Measurements from ENCODE around the gene ALX1.

The ALX1 gene
- total RNA-seq = 0 to 0.18 (median 0) reads per million in 4 experiments

- no peak for DNase-seq
These were observed at the start of gene ALX1 for GRCh38 chr12:85280165-85280983. TSS of gene ALX1 (plus strand) at chr12:85280220. CDS start at chr12:85280262, 42 bp downstream.

- no peak for DNase-seq
These were observed 42.7 kb upstream of the ALX1 start for GRCh38 chr12:85237327-85237726.

- DNase-seq = no peak
These were observed 35.5 kb upstream of the ALX1 start for GRCh38 chr12:85244561-85244960.

GRCh38 chr12:85253853-85254252 lies 26.2 kb upstream of the ALX1 start:
- DNase-seq = no peak

- no peak for DNase-seq
These were observed 22.3 kb upstream of the ALX1 start for GRCh38 chr12:85257671-85258070.

- DNase-seq = no peak
These were observed 19.6 kb upstream of the ALX1 start for GRCh38 chr12:85260447-85260846.

GRCh38 chr12:85260896-85261295 lies 19.1 kb upstream of the ALX1 start:
- DNase-seq = no peak

GRCh38 chr12:85266356-85266755 lies 13.7 kb upstream of the ALX1 start:
- no peak for DNase-seq

- DNase-seq = no peak
These were observed 6.4 kb upstream of the ALX1 start for GRCh38 chr12:85273381-85274314.

- DNase-seq = no peak
These were observed 5.7 kb upstream of the ALX1 start for GRCh38 chr12:85274315-85274651.

- DNase-seq = no peak
These were observed 4.6 kb upstream of the ALX1 start for GRCh38 chr12:85275374-85275773.

GRCh38 chr12:85277191-85277590 lies 2.8 kb upstream of the ALX1 start:
- no peak for DNase-seq

- DNase-seq = no peak
These were observed 2.0 kb upstream of the ALX1 start for GRCh38 chr12:85277900-85278597.

- DNase-seq = no peak
These were observed 1.2 kb upstream of the ALX1 start for GRCh38 chr12:85278598-85279448.

- DNase-seq = no peak
These were observed 413 bp upstream of the ALX1 start for GRCh38 chr12:85279449-85280164.

- DNase-seq = no peak
These were observed 1.1 kb downstream of the ALX1 start for GRCh38 chr12:85280984-85281630.

GRCh38 chr12:85281636-85282312 lies 1.8 kb downstream of the ALX1 start:
- DNase-seq = no peak

GRCh38 chr12:85283560-85283959 lies 3.5 kb downstream of the ALX1 start:
- DNase-seq = no peak

- DNase-seq = no peak
These were observed 16.3 kb downstream of the ALX1 start for GRCh38 chr12:85296362-85296761.

- no peak for DNase-seq
These were observed 19.0 kb downstream of the ALX1 start for GRCh38 chr12:85299053-85299452.
